GM12872 (cell line): ENCODE measurements around the gene AGO4.

Experiments
- CTCF ChIP-seq: IDR thresholded peaks from 3 replicates; pipeline ENCODE4 v1.5.1; 2011; ENCODE audit warnings: low read depth, mild to moderate bottlenecking, low read length, moderate library complexity; ENCODE audit not compliant: insufficient read depth

AGO4 gene

GRCh38 chr1:35809114-35810095 is 1.6 kb downstream of the AGO4 start:
- no peak for TF ChIP-seq CTCF

GRCh38 chr1:35810096-35810881 is 2.5 kb downstream of the AGO4 start:
- TF ChIP-seq CTCF = no peak

GRCh38 chr1:35825255-35825654 is 17.4 kb downstream of the AGO4 start:
- no peak for TF ChIP-seq CTCF

GRCh38 chr1:35832276-35832905 is 24.6 kb downstream of the AGO4 start:
- no peak for TF ChIP-seq CTCF

- no peak for TF ChIP-seq CTCF
Measured at GRCh38 chr1:35833395-35833794, 25.6 kb downstream of the AGO4 start.

- no peak for TF ChIP-seq CTCF
Measured at GRCh38 chr1:35834218-35834617, 26.4 kb downstream of the AGO4 start.

GRCh38 chr1:35835398-35835797 is 27.6 kb downstream of the AGO4 start:
- no peak for TF ChIP-seq CTCF
